ENCODE results near the gene EVPL.

The EVPL gene

DNA sequence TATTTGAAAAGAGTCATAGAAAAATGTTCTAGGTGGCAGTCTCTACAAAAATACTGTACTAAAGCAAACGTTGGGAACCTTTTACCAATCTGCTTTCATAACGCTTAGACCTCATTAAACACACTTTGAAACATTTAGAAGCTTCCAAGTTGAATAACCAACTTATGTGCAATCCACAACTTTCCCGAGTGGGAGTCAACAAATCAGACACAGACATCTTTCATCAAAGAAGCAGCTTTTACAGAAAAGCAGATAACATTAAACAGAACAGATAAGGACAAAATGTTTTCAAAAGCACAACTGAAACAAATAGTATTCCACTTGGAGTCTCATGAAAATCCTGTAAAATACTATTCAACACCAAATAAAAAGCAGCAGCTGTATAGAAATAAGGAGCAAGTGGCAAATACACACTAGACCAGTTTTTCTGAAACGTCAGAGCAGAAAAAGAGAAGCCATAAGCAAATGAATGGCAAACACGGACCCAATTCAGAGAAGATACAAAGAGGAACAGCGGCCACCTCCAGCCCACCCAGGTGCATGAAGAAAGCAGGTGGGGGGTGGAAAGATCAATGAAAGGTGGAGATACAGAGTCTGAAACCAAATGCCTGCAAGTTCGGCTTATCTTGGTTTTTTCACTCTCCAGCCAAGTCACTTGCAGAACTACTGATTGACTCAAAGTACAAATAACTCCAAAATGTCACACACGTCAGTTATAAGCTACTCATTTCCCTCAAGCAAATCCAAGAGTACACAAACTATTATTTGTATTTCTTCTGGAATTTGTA, 67.9 kb downstream of the EVPL start:
- Histone ChIP-seq H2BK12ac (ENCODE audit: low read length) (no peak overlapping the region), H2BK5ac (ENCODE audit: low read length) (no peak overlapping the region), H3K14ac (ENCODE audit: low read length) (no peak overlapping the region), H3K4me2 (ENCODE audit: insufficient read depth, low read length, poor library complexity, severe bottlenecking) (no peak overlapping the region), H3K4me1 (ENCODE audit: control insufficient read depth in 2 of 2, insufficient read depth in 1 of 2, low read depth in 1 of 2, low read length in 2 of 2) (peaks cover 0 to 3% of the 10 kb centered on the region in 2 donors), H3K27ac (replicated peaks; ENCODE audit: low read length) (no peak overlapping the region), H4K91ac (ENCODE audit: low read depth, low read length, poor library complexity) (no peak overlapping the region), H4K8ac (ENCODE audit: low read depth, low read length) (no peak overlapping the region), H2BK120ac (ENCODE audit: low read depth, low read length) (no peak overlapping the region), H2BK15ac (ENCODE audit: low read length) (no peak overlapping the region), H3K9ac (ENCODE audit: low read depth, low read length, poor library complexity) (no peak overlapping the region), H3K27me3 (ENCODE audit: control insufficient read depth in 3 of 3, insufficient read depth in 3 of 3, low read depth in 1 of 3, low read length in 3 of 3) (no peaks in the 10 kb centered on the region), H3K18ac (ENCODE audit: low read length) (no peak overlapping the region), H3K4ac (ENCODE audit: low read length) (no peak overlapping the region), H3K4me3 (ENCODE audit: low read length in 2 of 2) (no peak overlapping the region), H3K36me3 (replicated peaks in 1 of 2; ENCODE audit: control insufficient read depth in 2 of 2, insufficient read depth in 2 of 2, low read length in 2 of 2) (peaks cover 0 to 22% of the 10 kb centered on the region in 2 donors), H3K23ac (ENCODE audit: low read depth, low read length, poor library complexity) (no peak overlapping the region), H2AK5ac (ENCODE audit: low read depth, low read length) (no peak overlapping the region), H3K9me3 (replicated peaks in 1 of 2; ENCODE audit: control insufficient read depth in 2 of 2, insufficient read depth in 1 of 2, low read depth in 1 of 2, low read length in 2 of 2) (no peaks in the 10 kb centered on the region), H2AFZ (ENCODE audit: low read length) (no peak overlapping the region), H3K79me1 (ENCODE audit: low read depth, low read length) (no peaks in the 10 kb centered on the region)
- no CpG with 5 or more reads among the region's 8 CpGs for WGBS, 2 donors (ENCODE audit: extremely low coverage in 2 of 2, insufficient read length in 2 of 2, insufficient replicate concordance in 1 of 2)
- DNase-seq (ENCODE audit: low spot score), result no peak
